ENCODE data around the gene VTCN1.

Gene VTCN1

DNA sequence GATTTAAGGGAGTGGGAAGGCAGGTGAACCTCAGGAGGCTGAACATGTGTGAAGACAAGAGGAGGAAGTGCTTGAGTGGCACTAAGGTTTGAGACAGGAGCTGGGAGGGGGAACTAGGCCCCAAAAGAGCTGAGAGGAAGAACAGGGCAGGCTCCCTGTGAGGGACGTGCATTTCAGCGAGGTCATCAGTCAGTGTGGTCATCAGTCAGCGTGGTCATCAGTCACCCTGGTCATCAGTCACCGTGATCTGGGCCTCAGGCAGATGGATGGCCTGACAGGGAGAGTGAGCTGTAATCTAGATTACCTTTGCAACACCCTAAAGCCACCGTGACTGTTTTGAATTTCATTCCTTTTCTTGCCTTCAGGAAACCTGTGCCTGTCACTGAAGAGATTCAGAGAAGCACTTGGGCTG lies 29.1 kb downstream of the VTCN1 start:
- no peak for DNase-seq (ENCODE audit: low spot score)
- TF ChIP-seq, protein P1, sequence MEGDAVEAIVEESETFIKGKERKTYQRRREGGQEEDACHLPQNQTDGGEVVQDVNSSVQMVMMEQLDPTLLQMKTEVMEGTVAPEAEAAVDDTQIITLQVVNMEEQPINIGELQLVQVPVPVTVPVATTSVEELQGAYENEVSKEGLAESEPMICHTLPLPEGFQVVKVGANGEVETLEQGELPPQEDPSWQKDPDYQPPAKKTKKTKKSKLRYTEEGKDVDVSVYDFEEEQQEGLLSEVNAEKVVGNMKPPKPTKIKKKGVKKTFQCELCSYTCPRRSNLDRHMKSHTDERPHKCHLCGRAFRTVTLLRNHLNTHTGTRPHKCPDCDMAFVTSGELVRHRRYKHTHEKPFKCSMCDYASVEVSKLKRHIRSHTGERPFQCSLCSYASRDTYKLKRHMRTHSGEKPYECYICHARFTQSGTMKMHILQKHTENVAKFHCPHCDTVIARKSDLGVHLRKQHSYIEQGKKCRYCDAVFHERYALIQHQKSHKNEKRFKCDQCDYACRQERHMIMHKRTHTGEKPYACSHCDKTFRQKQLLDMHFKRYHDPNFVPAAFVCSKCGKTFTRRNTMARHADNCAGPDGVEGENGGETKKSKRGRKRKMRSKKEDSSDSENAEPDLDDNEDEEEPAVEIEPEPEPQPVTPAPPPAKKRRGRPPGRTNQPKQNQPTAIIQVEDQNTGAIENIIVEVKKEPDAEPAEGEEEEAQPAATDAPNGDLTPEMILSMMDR (IDR thresholded peaks at IDR 0.05; ENCODE audit: extremely low read depth, insufficient read depth, missing control alignments): no peak
- in situ Hi-C loops (cut with MboI; ENCODE audit: low pct_unique_long_range_greater_than_20kb, low sequenced_read_pairs, unreplicated experiment): no loop called here

DNA sequence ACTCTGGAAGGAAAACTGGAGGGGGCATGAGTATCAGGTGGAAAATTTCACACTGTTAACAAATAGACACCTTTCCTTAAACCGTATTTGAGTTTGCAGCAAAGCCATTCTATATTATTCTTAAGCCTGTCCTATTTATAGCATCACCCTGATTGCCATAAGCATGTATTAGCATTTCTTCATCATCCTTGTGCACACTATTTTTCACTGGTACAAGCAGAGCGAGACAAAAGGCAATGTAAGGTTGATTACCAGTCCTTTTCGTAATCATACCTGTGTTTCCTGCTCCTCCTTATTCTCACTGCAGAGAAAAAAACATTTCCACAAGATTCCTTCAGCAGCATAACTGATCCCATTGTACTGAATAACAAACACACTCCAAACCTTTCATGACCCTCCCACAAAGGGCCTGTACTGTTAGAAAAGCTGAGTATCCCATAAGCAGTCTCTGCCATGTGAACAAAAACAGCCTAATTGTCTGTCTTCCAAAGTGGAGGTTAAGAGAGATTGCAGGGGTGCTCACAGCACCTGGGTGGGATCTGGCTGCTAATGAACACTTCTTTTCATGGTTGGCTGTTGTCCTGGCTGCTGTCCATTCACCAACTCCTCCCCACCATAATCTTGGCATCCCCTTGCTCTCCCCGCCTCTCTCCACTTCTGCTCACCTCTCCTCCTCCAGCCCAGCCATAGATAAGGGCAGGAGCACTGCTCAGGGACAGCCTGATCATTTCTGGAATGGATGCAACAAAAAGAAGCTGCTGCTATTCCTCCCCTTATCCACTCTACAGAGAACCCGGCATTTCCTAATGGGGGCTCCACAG lies 30.4 kb downstream of the VTCN1 start:
- DNase-seq (ENCODE audit: low spot score): no peak
- in situ Hi-C loops (cut with MboI; ENCODE audit: low pct_unique_long_range_greater_than_20kb, low sequenced_read_pairs, unreplicated experiment): no loop called here
- TF ChIP-seq, protein P1 (IDR thresholded peaks at IDR 0.05; ENCODE audit: extremely low read depth, insufficient read depth, missing control alignments): no peak

DNA sequence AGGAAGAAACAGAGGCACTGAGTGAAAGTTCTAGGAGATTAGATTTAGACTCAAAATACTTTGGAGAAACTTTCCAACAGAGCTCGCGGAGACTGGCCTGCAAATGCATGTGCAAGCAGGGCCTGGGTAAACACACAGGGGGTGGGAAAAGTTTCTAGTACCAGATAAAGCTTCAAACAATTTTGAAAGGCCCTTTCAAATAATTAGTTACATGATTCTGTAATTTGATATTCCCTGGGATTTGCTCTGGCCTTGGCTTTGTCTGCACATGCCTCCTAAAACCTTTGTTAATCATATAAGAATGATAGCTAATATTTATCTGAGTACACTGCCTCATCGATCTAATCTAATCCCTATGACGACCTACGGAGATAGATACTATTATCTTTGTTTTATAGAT lies 31.3 kb downstream of the VTCN1 start:
- no peak for DNase-seq (ENCODE audit: low spot score)
- TF ChIP-seq, protein P1 (IDR thresholded peaks at IDR 0.05; ENCODE audit: extremely low read depth, insufficient read depth, missing control alignments): no peak
- in situ Hi-C loops (cut with MboI; ENCODE audit: low pct_unique_long_range_greater_than_20kb, low sequenced_read_pairs, unreplicated experiment): no loop called here

DNA sequence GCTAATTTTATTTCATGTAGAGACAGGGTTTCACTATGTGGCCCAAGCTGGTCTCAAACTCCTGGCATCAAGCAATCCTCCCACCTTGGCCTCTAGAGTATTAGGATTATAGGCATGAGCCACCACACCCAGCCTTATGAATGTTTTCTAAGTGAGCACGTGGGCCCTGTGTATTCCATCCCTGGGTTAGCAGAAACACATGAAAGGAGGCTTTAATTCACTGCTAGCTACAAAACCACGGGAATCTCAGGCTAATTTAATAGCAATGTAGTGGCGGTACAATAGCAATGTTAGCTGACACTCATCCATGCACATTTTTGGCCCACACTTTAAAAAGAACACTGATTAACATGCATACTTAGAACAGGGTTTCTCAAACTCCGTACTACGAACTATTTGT lies 32.0 kb downstream of the VTCN1 start:
- in situ Hi-C loops (cut with MboI; ENCODE audit: low pct_unique_long_range_greater_than_20kb, low sequenced_read_pairs, unreplicated experiment): no loop called here
- TF ChIP-seq, protein P1 (IDR thresholded peaks at IDR 0.05; ENCODE audit: extremely low read depth, insufficient read depth, missing control alignments): no peak
- no peak for DNase-seq (ENCODE audit: low spot score)

DNA sequence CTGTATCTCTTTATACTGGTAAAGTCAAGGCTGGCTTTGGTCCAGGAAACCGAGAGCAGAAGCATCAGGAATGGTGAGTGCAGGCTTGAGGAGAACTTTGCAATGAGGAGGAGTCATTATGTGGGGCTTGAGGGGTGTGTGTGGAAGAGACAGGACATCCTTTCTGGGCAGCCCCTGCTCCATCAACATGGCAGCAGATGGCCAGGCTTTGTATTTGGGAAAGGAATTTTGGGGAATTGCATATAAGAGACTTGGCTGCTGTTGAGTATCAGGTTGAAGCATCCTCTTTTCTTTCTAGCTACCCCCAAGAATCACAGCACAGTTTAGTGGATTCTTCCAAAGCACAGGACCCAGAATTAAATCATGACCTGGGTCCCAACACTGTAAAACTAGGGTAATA lies 33.4 kb downstream of the VTCN1 start:
- DNase-seq (ENCODE audit: low spot score): no peak
- TF ChIP-seq, protein P1 (IDR thresholded peaks at IDR 0.05; ENCODE audit: extremely low read depth, insufficient read depth, missing control alignments): no peak
- in situ Hi-C loops (cut with MboI; ENCODE audit: low pct_unique_long_range_greater_than_20kb, low sequenced_read_pairs, unreplicated experiment): no loop called here

DNA sequence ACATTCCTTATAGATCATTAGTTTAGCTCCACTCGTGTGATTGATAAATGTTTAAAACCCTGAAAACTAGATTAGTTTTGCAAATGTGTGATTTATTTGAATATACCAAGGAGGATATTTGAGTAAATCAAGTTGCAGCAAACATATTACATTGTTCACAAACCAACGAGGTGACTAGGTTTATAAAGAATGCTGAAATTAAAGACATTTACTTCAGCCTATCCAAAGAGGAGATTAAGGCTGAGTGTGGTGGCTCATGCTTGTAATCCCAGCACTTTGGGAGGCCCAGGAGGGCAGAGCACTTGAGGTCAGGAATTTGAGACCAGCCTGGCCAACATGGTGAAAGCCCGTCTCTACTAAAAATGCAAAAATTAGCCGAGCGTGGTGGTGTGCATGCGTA lies 34.1 kb downstream of the VTCN1 start:
- DNase-seq (ENCODE audit: low spot score): no peak
- in situ Hi-C loops (cut with MboI; ENCODE audit: low pct_unique_long_range_greater_than_20kb, low sequenced_read_pairs, unreplicated experiment): no loop called here
- TF ChIP-seq, protein P1 (IDR thresholded peaks at IDR 0.05; ENCODE audit: extremely low read depth, insufficient read depth, missing control alignments): no peak

All from GM13977 (cell line).